HepG2 (cell line): ENCODE data around the gene RNF168. TPM values are rescaled to one million over a fixed set of nuclear protein-coding genes. Genes with fewer than 3 reads are reported as not detected.

Experiments used
- DMAP1 ChIP-seq: IDR thresholded peaks from 2 replicates; pipeline ENCODE4 v1.6.1; 2016
- ELF4 ChIP-seq: sonication (generic); formaldehyde crosslinking; IDR thresholded peaks from 2 replicates; pipeline ENCODE4 v1.5.0; 2020; ENCODE audit warnings: missing genetic modification reagents, mild to moderate bottlenecking, moderate library complexity, borderline replicate concordance
- HNRNPH1 ChIP-seq: fragments of 200-400 bp; formaldehyde crosslinking; optimal IDR thresholded peaks from 2 replicates; pipeline ENCODE3; 2017; ENCODE audit warnings: mild to moderate bottlenecking, low read depth, low read length
- MED13 ChIP-seq: sonication (generic); formaldehyde crosslinking; IDR thresholded peaks from 2 replicates; pipeline ENCODE4 v1.5.0; 2020; ENCODE audit warnings: missing genetic modification reagents
- MED8 ChIP-seq: sonication (generic); formaldehyde crosslinking; IDR thresholded peaks from 2 replicates; pipeline ENCODE4 v1.8.1; 2023; ENCODE audit warnings: mild to moderate bottlenecking, missing genetic modification reagents; ENCODE audit not compliant: insufficient replicate concordance
- MTF1 ChIP-seq: sonication (generic); formaldehyde crosslinking; IDR thresholded peaks from 2 replicates; pipeline ENCODE4 v1.5.0; 2020; ENCODE audit warnings: missing genetic modification reagents
- NFE2L1 ChIP-seq: sonication (generic); formaldehyde crosslinking; IDR thresholded peaks from 2 replicates; pipeline ENCODE4 v1.4.0; 2020; ENCODE audit warnings: missing genetic modification reagents, mild to moderate bottlenecking, borderline replicate concordance
- NPAS2 ChIP-seq: sonication (generic); formaldehyde crosslinking; IDR thresholded peaks from 2 replicates; pipeline ENCODE4 v1.8.0; 2022; ENCODE audit warnings: mild to moderate bottlenecking, missing genetic modification reagents, borderline replicate concordance
- PHF8 ChIP-seq: sonication (generic); formaldehyde crosslinking; IDR thresholded peaks from 2 replicates; pipeline ENCODE4 v1.5.0; 2020; ENCODE audit warnings: missing genetic modification reagents
- SAP130 ChIP-seq: IDR thresholded peaks from 2 replicates; pipeline ENCODE4 v1.6.1; 2016; ENCODE audit warnings: low read depth
- SMARCE1 ChIP-seq: fragments of 450-650 bp; IDR thresholded peaks from 2 replicates; pipeline ENCODE4 v1.6.1; 2017; ENCODE audit warnings: borderline replicate concordance
- SPEN ChIP-seq: sonication (generic); formaldehyde crosslinking; IDR thresholded peaks from 2 replicates; pipeline ENCODE4 v1.5.1; 2020; ENCODE audit warnings: low read depth, mild to moderate bottlenecking, missing genetic modification reagents
- TOPORS ChIP-seq: sonication (generic); formaldehyde crosslinking; IDR thresholded peaks from 2 replicates; pipeline ENCODE4 v1.8.0; 2023; ENCODE audit warnings: mild to moderate bottlenecking, missing genetic modification reagents
- ZNF350 ChIP-seq: sonication (generic); formaldehyde crosslinking; IDR thresholded peaks from 2 replicates; pipeline ENCODE4 v1.4.0; 2020; ENCODE audit warnings: mild to moderate bottlenecking, low read depth, missing genetic modification reagents, borderline replicate concordance
- ZNF552 ChIP-seq: sonication (generic); formaldehyde crosslinking; IDR thresholded peaks from 2 replicates; pipeline ENCODE4 v1.9.0; 2022; ENCODE audit warnings: missing genetic modification reagents, mild to moderate bottlenecking, borderline replicate concordance
- ZNF569 ChIP-seq: sonication (generic); formaldehyde crosslinking; IDR thresholded peaks from 2 replicates; pipeline ENCODE4 v1.5.0; 2020; ENCODE audit warnings: mild to moderate bottlenecking, missing genetic modification reagents, moderate library complexity, borderline replicate concordance
- polyA plus RNA-seq, 8 experiments: library from polyadenylated mRNA; depleted of rRNA in 3 of 8; stranded (reverse) in 7 of 8; unstranded in 1 of 8; fragments of >200 nt; fragmentation: Illumina TruSeq in 4 of 8; extraction: Trizol in 4 of 8; gene quantifications; 2 replicates each; pipeline versions ENCODE4 v1.2.1 to v1.2.3, GENCODE V29; 2011 to 2016; ENCODE audit warnings: low read depth in 4 of 8, missing spikeins in 1 of 8, mixed read lengths in 1 of 8; ENCODE audit not compliant: insufficient read depth in 1 of 8
- total RNA-seq, 5 experiments: library from RNA; depleted of rRNA; stranded (reverse); fragments of >200 nt; fragmentation: Illumina TruSeq; extraction: Trizol; gene quantifications; 2 replicates each; pipeline ENCODE4 v1.2.3, GENCODE V29; 2016; ENCODE audit warnings: low read depth in 1 of 5
- TF ChIP-seq, protein P1 (sequence below): sonication (generic); formaldehyde crosslinking; IDR thresholded peaks from 2 replicates; pipeline ENCODE4 v1.4.0; 2020; ENCODE audit warnings: missing genetic modification reagents, borderline replicate concordance
- TF ChIP-seq, protein P2 (sequence below): sonication (generic); formaldehyde crosslinking; IDR thresholded peaks from 2 replicates; pipeline ENCODE4 v1.4.0; 2020; ENCODE audit warnings: mild to moderate bottlenecking, missing genetic modification reagents
- TF ChIP-seq, protein P3 (sequence below): sonication (generic); formaldehyde crosslinking; IDR thresholded peaks from 2 replicates; pipeline ENCODE4 v1.4.0; 2020; ENCODE audit warnings: mild to moderate bottlenecking, missing genetic modification reagents
- TF ChIP-seq, protein P4 (sequence below): sonication (generic); formaldehyde crosslinking; IDR thresholded peaks from 2 replicates; pipeline ENCODE4 v1.5.1; 2020; ENCODE audit warnings: mild to moderate bottlenecking, missing genetic modification reagents, moderate library complexity

Gene RNF168
- total and polyA plus RNA-seq, 2 of the 13 experiments (the other 11 are each of a cell fraction or from before 2014, with no cell fraction given) = 3.7 to 22.9 TPM

DNA sequence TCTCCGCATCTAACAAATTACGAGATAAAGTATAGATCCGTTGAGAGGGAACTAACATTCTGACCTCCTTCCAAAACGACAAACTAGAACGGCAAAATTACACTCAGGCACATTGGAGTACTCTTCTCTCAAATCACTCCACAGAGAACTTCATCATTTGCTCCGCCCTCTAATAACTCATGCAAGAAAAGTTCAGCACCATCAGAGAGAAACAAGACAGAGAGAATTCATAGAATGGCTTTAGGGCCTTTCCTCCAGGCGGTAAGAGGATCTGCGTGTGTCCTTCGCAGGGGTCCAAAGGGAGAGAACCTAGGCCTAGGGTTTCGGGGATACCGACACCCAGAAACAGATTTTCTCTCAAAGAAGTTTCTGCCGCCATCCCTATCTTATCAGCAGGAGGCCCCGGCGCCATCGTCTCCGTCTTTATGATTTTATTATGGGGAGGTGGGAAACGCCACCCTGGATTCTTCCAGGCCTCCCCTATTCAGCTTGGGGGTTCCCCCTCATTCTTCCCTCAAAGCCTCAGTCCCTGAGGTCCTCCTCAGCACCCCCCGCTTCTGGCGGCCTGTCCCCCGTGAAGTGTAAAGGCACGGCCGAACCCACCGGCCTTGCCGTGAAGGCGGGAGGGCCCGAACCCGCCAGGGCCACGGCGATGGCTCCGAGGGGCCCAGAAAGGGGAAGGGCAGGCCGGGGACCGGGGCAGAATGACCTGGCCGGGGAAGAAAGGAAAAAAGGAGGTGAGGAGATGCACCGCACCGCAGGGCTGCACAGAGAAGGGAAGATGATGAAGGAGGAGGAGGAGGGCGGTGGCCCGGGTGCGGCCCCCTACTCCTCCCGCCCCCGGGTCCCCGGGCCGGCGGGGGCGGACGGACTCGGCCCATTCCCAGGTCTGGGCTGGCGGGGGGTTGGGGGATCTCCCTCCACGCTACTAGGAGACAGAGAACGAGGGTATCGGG lies 72.1 kb downstream of the RNF168 start (continued):
- TF ChIP-seq, protein P1, sequence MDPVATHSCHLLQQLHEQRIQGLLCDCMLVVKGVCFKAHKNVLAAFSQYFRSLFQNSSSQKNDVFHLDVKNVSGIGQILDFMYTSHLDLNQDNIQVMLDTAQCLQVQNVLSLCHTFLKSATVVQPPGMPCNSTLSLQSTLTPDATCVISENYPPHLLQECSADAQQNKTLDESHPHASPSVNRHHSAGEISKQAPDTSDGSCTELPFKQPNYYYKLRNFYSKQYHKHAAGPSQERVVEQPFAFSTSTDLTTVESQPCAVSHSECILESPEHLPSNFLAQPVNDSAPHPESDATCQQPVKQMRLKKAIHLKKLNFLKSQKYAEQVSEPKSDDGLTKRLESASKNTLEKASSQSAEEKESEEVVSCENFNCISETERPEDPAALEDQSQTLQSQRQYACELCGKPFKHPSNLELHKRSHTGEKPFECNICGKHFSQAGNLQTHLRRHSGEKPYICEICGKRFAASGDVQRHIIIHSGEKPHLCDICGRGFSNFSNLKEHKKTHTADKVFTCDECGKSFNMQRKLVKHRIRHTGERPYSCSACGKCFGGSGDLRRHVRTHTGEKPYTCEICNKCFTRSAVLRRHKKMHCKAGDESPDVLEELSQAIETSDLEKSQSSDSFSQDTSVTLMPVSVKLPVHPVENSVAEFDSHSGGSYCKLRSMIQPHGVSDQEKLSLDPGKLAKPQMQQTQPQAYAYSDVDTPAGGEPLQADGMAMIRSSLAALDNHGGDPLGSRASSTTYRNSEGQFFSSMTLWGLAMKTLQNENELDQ (CRISPR knock-in tag) = no peak
- TF ChIP-seq SPEN = peak; percentile 8; the same call in 1 of the 2 replicates
- peak; percentile 51; the same call in 1 of the 2 replicates for TF ChIP-seq TOPORS (CRISPR knock-in tag)
- TF ChIP-seq ZNF350 = peak; percentile 46; the same call in 1 of the 2 replicates
- no peak for TF ChIP-seq ZNF552 (CRISPR knock-in tag)
- TF ChIP-seq, protein P2, sequence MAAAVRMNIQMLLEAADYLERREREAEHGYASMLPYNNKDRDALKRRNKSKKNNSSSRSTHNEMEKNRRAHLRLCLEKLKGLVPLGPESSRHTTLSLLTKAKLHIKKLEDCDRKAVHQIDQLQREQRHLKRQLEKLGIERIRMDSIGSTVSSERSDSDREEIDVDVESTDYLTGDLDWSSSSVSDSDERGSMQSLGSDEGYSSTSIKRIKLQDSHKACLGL = 0 out of 2 replicates have a peak, but pooled peaks have one; percentile 22
- TF ChIP-seq MTF1 (CRISPR knock-in tag) = no peak
- TF ChIP-seq MED8 = peak; percentile 27
- TF ChIP-seq ELF4 (CRISPR knock-in tag) = no peak
- 0 out of 2 replicates have a peak, but pooled peaks have one; percentile 16 for TF ChIP-seq SAP130 (CRISPR knock-in tag)
- TF ChIP-seq ZNF569 (CRISPR knock-in tag) = no peak
- TF ChIP-seq SMARCE1 = no peak
- TF ChIP-seq NFE2L1 (CRISPR knock-in tag) = peak; percentile 28; the same call in 1 of the 2 replicates
- peak; percentile 90 for TF ChIP-seq PHF8 (CRISPR knock-in tag)
- TF ChIP-seq MED13 = no peak
- TF ChIP-seq DMAP1 (CRISPR knock-in tag) = peak; percentile 14; the same call in 1 of the 2 replicates
- TF ChIP-seq NPAS2 = no peak
- TF ChIP-seq, protein P3, sequence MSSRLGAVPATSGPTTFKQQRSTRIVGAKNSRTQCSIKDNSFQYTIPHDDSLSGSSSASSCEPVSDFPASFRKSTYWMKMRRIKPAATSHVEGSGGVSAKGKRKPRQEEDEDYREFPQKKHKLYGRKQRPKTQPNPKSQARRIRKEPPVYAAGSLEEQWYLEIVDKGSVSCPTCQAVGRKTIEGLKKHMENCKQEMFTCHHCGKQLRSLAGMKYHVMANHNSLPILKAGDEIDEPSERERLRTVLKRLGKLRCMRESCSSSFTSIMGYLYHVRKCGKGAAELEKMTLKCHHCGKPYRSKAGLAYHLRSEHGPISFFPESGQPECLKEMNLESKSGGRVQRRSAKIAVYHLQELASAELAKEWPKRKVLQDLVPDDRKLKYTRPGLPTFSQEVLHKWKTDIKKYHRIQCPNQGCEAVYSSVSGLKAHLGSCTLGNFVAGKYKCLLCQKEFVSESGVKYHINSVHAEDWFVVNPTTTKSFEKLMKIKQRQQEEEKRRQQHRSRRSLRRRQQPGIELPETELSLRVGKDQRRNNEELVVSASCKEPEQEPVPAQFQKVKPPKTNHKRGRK (CRISPR knock-in tag) = peak; percentile 9; the same call in 1 of the 2 replicates
- no peak for TF ChIP-seq HNRNPH1
- TF ChIP-seq, protein P4, sequence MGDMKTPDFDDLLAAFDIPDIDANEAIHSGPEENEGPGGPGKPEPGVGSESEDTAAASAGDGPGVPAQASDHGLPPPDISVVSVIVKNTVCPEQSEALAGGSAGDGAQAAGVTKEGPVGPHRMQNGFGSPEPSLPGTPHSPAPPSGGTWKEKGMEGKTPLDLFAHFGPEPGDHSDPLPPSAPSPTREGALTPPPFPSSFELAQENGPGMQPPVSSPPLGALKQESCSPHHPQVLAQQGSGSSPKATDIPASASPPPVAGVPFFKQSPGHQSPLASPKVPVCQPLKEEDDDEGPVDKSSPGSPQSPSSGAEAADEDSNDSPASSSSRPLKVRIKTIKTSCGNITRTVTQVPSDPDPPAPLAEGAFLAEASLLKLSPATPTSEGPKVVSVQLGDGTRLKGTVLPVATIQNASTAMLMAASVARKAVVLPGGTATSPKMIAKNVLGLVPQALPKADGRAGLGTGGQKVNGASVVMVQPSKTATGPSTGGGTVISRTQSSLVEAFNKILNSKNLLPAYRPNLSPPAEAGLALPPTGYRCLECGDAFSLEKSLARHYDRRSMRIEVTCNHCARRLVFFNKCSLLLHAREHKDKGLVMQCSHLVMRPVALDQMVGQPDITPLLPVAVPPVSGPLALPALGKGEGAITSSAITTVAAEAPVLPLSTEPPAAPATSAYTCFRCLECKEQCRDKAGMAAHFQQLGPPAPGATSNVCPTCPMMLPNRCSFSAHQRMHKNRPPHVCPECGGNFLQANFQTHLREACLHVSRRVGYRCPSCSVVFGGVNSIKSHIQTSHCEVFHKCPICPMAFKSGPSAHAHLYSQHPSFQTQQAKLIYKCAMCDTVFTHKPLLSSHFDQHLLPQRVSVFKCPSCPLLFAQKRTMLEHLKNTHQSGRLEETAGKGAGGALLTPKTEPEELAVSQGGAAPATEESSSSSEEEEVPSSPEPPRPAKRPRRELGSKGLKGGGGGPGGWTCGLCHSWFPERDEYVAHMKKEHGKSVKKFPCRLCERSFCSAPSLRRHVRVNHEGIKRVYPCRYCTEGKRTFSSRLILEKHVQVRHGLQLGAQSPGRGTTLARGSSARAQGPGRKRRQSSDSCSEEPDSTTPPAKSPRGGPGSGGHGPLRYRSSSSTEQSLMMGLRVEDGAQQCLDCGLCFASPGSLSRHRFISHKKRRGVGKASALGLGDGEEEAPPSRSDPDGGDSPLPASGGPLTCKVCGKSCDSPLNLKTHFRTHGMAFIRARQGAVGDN = no peak; the same call in 1 of the 2 replicates
